ACC112 (cell line): ENCODE results near the gene GHITM.
"Not testable (repeated sequence)": the region's sequence is repeated elsewhere in the genome, so short reads cannot be mapped to it uniquely, and the experiment has no call there.

Source experiments
- H2AFZ ChIP-seq: fragments of 200-600 bp; sonication (generic); one replicate; pipeline ENCODE4 v1.6.0; 2017; ENCODE audit warnings: antibody characterized with exemption, low read length; ENCODE audit not compliant: unreplicated experiment
- H3K27ac ChIP-seq: fragments of 200-600 bp; sonication (generic); 2 replicates; pipeline ENCODE4 v1.5.1; 2014; ENCODE audit warnings: low read depth, mild to moderate bottlenecking, antibody characterized with exemption, low read length, moderate library complexity
- H3K27me3 ChIP-seq: fragments of 200-600 bp; sonication (generic); 2 replicates; pipeline ENCODE4 v1.6.1; 2014; ENCODE audit warnings: mild to moderate bottlenecking, antibody characterized with exemption, low read length, moderate library complexity, mixed read lengths; ENCODE audit not compliant: insufficient read depth
- H3K36me3 ChIP-seq: fragments of 200-600 bp; sonication (generic); 2 replicates; pipeline ENCODE4 v1.6.1; 2016; ENCODE audit warnings: mild to moderate bottlenecking, antibody characterized with exemption, low read length, moderate library complexity, mixed read lengths; ENCODE audit not compliant: insufficient read depth
- H3K4me1 ChIP-seq: fragments of 200-600 bp; sonication (generic); one replicate; pipeline ENCODE4 v1.6.1; 2016; ENCODE audit warnings: low read length, mixed read lengths; ENCODE audit not compliant: insufficient read depth, unreplicated experiment, control insufficient read depth
- H3K4me3 ChIP-seq: fragments of 200-600 bp; sonication (generic); 2 replicates; pipeline ENCODE4 v1.5.1; 2014; ENCODE audit warnings: mild to moderate bottlenecking, low read depth, low read length
- H3K79me2 ChIP-seq: fragments of 200-600 bp; sonication (generic); one replicate; pipeline ENCODE4 v1.6.0; 2016; ENCODE audit warnings: low read length; ENCODE audit not compliant: control insufficient read depth, unreplicated experiment, insufficient read depth

Gene GHITM

GRCh38 chr10:84176836-84177474, 37.6 kb downstream of the GHITM start:
- Histone ChIP-seq H3K79me2 (no peaks in the 10 kb centered on the region), H3K4me1 (no peaks in the 10 kb centered on the region), H2AFZ (no peak overlapping the region), H3K27ac (no peak overlapping the region), H3K4me3 (no peak overlapping the region), H3K36me3 (no peaks in the 10 kb centered on the region), H3K27me3 (peaks cover 17% of the 10 kb centered on the region; the same call in 1 of the 2 replicates)

- no peak overlapping the region for H3K4me3 ChIP-seq
- no peak overlapping the region for H3K27ac ChIP-seq
Measured at GRCh38 chr10:84177541-84178141, 38.3 kb downstream of the GHITM start.

GRCh38 chr10:84178160-84178609, 38.9 kb downstream of the GHITM start:
- Histone ChIP-seq H3K36me3 (no peaks in the 10 kb centered on the region), H2AFZ (no peak overlapping the region), H3K27me3 (peaks cover 22% of the 10 kb centered on the region; the same call in 1 of the 2 replicates), H3K4me3 (no peak overlapping the region), H3K27ac (no peak overlapping the region), H3K4me1 (no peaks in the 10 kb centered on the region), H3K79me2 (no peaks in the 10 kb centered on the region)

More at GRCh38 chr10:84177541-84178141, 38.3 kb downstream of the GHITM start:
- peaks cover 24% of the 10 kb centered on the region; the same call in 1 of the 2 replicates for H3K27me3 ChIP-seq
- no peaks in the 10 kb centered on the region for H3K4me1 ChIP-seq
- H2AFZ ChIP-seq, result no peak overlapping the region
- no peaks in the 10 kb centered on the region for H3K36me3 ChIP-seq
- no peaks in the 10 kb centered on the region for H3K79me2 ChIP-seq

GRCh38 chr10:84179059-84179710, 39.9 kb downstream of the GHITM start:
- Histone ChIP-seq H3K4me1 (no peaks in the 10 kb centered on the region), H2AFZ (no peak overlapping the region), H3K4me3 (no peak overlapping the region), H3K27me3 (peaks cover 14% of the 10 kb centered on the region; the same call in 1 of the 2 replicates), H3K36me3 (no peaks in the 10 kb centered on the region), H3K79me2 (no peaks in the 10 kb centered on the region), H3K27ac (no peak overlapping the region)

GRCh38 chr10:84180386-84180785, 41.1 kb downstream of the GHITM start:
- H3K79me2 ChIP-seq, H3K36me3 ChIP-seq, H3K4me3 ChIP-seq, H2AFZ ChIP-seq, H3K4me1 ChIP-seq, H3K27ac ChIP-seq: not testable (repeated sequence)
- peaks cover 15% of the 10 kb centered on the region; the same call in 1 of the 2 replicates for H3K27me3 ChIP-seq

- Histone ChIP-seq H3K36me3 (no peaks in the 10 kb centered on the region), H3K27me3 (peaks cover 15% of the 10 kb centered on the region; the same call in 1 of the 2 replicates), H3K79me2 (no peaks in the 10 kb centered on the region), H3K4me3 (no peak overlapping the region), H2AFZ (no peak overlapping the region), H3K4me1 (no peaks in the 10 kb centered on the region), H3K27ac (no peak overlapping the region)
Measured at GRCh38 chr10:84181631-84182030, 42.3 kb downstream of the GHITM start.

GRCh38 chr10:84184517-84184916, 45.2 kb downstream of the GHITM start:
- Histone ChIP-seq H3K27me3 (peaks cover 33% of the 10 kb centered on the region; the same call in 1 of the 2 replicates), H3K36me3 (no peaks in the 10 kb centered on the region), H3K4me1 (no peaks in the 10 kb centered on the region), H3K79me2 (no peaks in the 10 kb centered on the region), H2AFZ (no peak overlapping the region), H3K27ac (no peak overlapping the region), H3K4me3 (no peak overlapping the region)

GRCh38 chr10:84185526-84186175, 46.3 kb downstream of the GHITM start:
- H3K79me2 ChIP-seq, result no peaks in the 10 kb centered on the region
- no peaks in the 10 kb centered on the region for H3K4me1 ChIP-seq
- H3K27me3 ChIP-seq, result peaks cover 34% of the 10 kb centered on the region; the same call in 1 of the 2 replicates
- H2AFZ ChIP-seq, result no peak overlapping the region
- H3K27ac ChIP-seq, result no peak overlapping the region
- no peaks in the 10 kb centered on the region for H3K36me3 ChIP-seq
- no peak overlapping the region for H3K4me3 ChIP-seq

- Histone ChIP-seq H3K36me3 (no peaks in the 10 kb centered on the region), H3K4me3 (no peak overlapping the region), H3K27ac (no peak overlapping the region), H3K27me3 (peaks cover 55% of the 10 kb centered on the region), H2AFZ (no peak overlapping the region), H3K79me2 (no peaks in the 10 kb centered on the region), H3K4me1 (no peaks in the 10 kb centered on the region)
Measured at GRCh38 chr10:84188815-84189214, 49.5 kb downstream of the GHITM start.

- Histone ChIP-seq H3K4me3 (no peak overlapping the region), H2AFZ (no peak overlapping the region), H3K27ac (no peak overlapping the region), H3K79me2 (no peaks in the 10 kb centered on the region), H3K36me3 (no peaks in the 10 kb centered on the region), H3K4me1 (no peaks in the 10 kb centered on the region), H3K27me3 (peaks cover 69% of the 10 kb centered on the region)
Measured at GRCh38 chr10:84190621-84191020, 51.3 kb downstream of the GHITM start.
